Measurements from ENCODE around the gene ABHD10. TPM values are rescaled to one million over a fixed set of nuclear protein-coding genes. Genes with fewer than 3 reads are reported as not detected.

Gene ABHD10
- 10 to 100 TPM; 57.6 to 65.3 TPM for total RNA-seq

- Mint-ChIP-seq H3K27me3 (ENCODE audit: low read depth) (peaks cover 8% of the 10 kb centered on the region), H3K4me1 (ENCODE audit: low read depth) (peaks cover 49% of the 10 kb centered on the region), H3K4me3 (peak within 1 kb of the TSS; percentile 91 to 95), H3K9me3 (no peaks in the 10 kb centered on the region), H3K27ac (peak within 1 kb of the TSS; percentile 97), H3K36me3 (ENCODE audit: insufficient read depth in 2 of 2) (peaks cover 2 to 4% of the 10 kb centered on the region in 2 donors)
- DNase-seq = peak; percentile 96 to 97
- ATAC-seq (replicated peaks in 1 of 2) = peak; percentile 97
Measured at GRCh38 chr3:111978583-111979433, at the start of gene ABHD10. ABHD10 (plus strand) TSS chr3:111979026; CDS start chr3:111979062, 36 bp downstream.

- H3K27ac Mint-ChIP-seq = no peak overlapping the region
- no peak for DNase-seq
- H3K27me3 Mint-ChIP-seq (ENCODE audit: low read depth) = no peaks in the 10 kb centered on the region
- ATAC-seq (replicated peaks in 1 of 2) = no peak
- no peaks in the 10 kb centered on the region for H3K9me3 Mint-ChIP-seq
- H3K36me3 Mint-ChIP-seq (ENCODE audit: insufficient read depth in 2 of 2) = no peaks in the 10 kb centered on the region
- H3K4me1 Mint-ChIP-seq (ENCODE audit: low read depth) = no peaks in the 10 kb centered on the region
- H3K4me3 Mint-ChIP-seq = no peak overlapping the region
Measured at GRCh38 chr3:111929484-111929883, 49.3 kb upstream of the ABHD10 start.

GRCh38 chr3:111932946-111933345 is 45.9 kb upstream of the ABHD10 start:
- Mint-ChIP-seq H3K27me3 (ENCODE audit: low read depth) (no peaks in the 10 kb centered on the region), H3K4me1 (ENCODE audit: low read depth) (no peaks in the 10 kb centered on the region), H3K9me3 (no peaks in the 10 kb centered on the region), H3K4me3 (no peak overlapping the region), H3K36me3 (ENCODE audit: insufficient read depth in 2 of 2) (no peaks in the 10 kb centered on the region), H3K27ac (no peak overlapping the region)
- ATAC-seq (replicated peaks in 1 of 2) = no peak
- DNase-seq = no peak

GRCh38 chr3:111936191-111936841 is 42.5 kb upstream of the ABHD10 start:
- ATAC-seq (replicated peaks in 1 of 2) (no peak), DNase-seq (no peak)
- Mint-ChIP-seq H3K27ac (no peak overlapping the region), H3K4me1 (ENCODE audit: low read depth) (no peaks in the 10 kb centered on the region), H3K9me3 (no peaks in the 10 kb centered on the region), H3K27me3 (ENCODE audit: low read depth) (no peaks in the 10 kb centered on the region), H3K4me3 (no peak overlapping the region), H3K36me3 (ENCODE audit: insufficient read depth in 2 of 2) (no peaks in the 10 kb centered on the region)

GRCh38 chr3:111936967-111937366 is 41.9 kb upstream of the ABHD10 start:
- H3K27me3 Mint-ChIP-seq (ENCODE audit: low read depth) = no peaks in the 10 kb centered on the region
- H3K4me1 Mint-ChIP-seq (ENCODE audit: low read depth) = no peaks in the 10 kb centered on the region
- H3K36me3 Mint-ChIP-seq (ENCODE audit: insufficient read depth in 2 of 2) = no peaks in the 10 kb centered on the region
- H3K4me3 Mint-ChIP-seq = no peak overlapping the region
- no peaks in the 10 kb centered on the region for H3K9me3 Mint-ChIP-seq
- DNase-seq = no peak
- no peak for ATAC-seq (replicated peaks in 1 of 2)
- no peak overlapping the region for H3K27ac Mint-ChIP-seq

GRCh38 chr3:111937871-111938270 is 41.0 kb upstream of the ABHD10 start:
- Mint-ChIP-seq H3K4me1 (ENCODE audit: low read depth) (no peaks in the 10 kb centered on the region), H3K4me3 (no peak overlapping the region), H3K9me3 (no peaks in the 10 kb centered on the region), H3K27ac (no peak overlapping the region), H3K36me3 (ENCODE audit: insufficient read depth in 2 of 2) (no peaks in the 10 kb centered on the region), H3K27me3 (ENCODE audit: low read depth) (no peaks in the 10 kb centered on the region)
- DNase-seq = no peak
- no peak for ATAC-seq (replicated peaks in 1 of 2)

- Mint-ChIP-seq H3K4me3 (no peak overlapping the region), H3K36me3 (ENCODE audit: insufficient read depth in 2 of 2) (no peaks in the 10 kb centered on the region), H3K27ac (no peak overlapping the region), H3K27me3 (ENCODE audit: low read depth) (no peaks in the 10 kb centered on the region), H3K4me1 (ENCODE audit: low read depth) (no peaks in the 10 kb centered on the region), H3K9me3 (no peaks in the 10 kb centered on the region)
- ATAC-seq (replicated peaks in 1 of 2) = no peak
- DNase-seq = no peak
Measured at GRCh38 chr3:111939873-111940272, 39.0 kb upstream of the ABHD10 start.

- Mint-ChIP-seq H3K9me3 (no peaks in the 10 kb centered on the region), H3K4me3 (no peak overlapping the region), H3K36me3 (ENCODE audit: insufficient read depth in 2 of 2) (no peaks in the 10 kb centered on the region), H3K27me3 (ENCODE audit: low read depth) (peaks cover 5% of the 10 kb centered on the region), H3K4me1 (ENCODE audit: low read depth) (no peaks in the 10 kb centered on the region), H3K27ac (no peak overlapping the region)
- ATAC-seq (replicated peaks in 1 of 2) (no peak), DNase-seq (no peak)
Measured at GRCh38 chr3:111943533-111943932, 35.3 kb upstream of the ABHD10 start.

GRCh38 chr3:111944372-111944771 is 34.5 kb upstream of the ABHD10 start:
- no peak for ATAC-seq (replicated peaks in 1 of 2)
- Mint-ChIP-seq H3K36me3 (ENCODE audit: insufficient read depth in 2 of 2) (no peaks in the 10 kb centered on the region), H3K27me3 (ENCODE audit: low read depth) (peaks cover 5% of the 10 kb centered on the region), H3K4me1 (ENCODE audit: low read depth) (no peaks in the 10 kb centered on the region), H3K9me3 (no peaks in the 10 kb centered on the region), H3K4me3 (no peak overlapping the region), H3K27ac (no peak overlapping the region)
- no peak for DNase-seq

- Mint-ChIP-seq H3K4me1 (ENCODE audit: low read depth) (no peaks in the 10 kb centered on the region), H3K36me3 (ENCODE audit: insufficient read depth in 2 of 2) (no peaks in the 10 kb centered on the region), H3K27ac (no peak overlapping the region), H3K4me3 (no peak overlapping the region), H3K27me3 (ENCODE audit: low read depth) (peaks cover 5% of the 10 kb centered on the region), H3K9me3 (no peaks in the 10 kb centered on the region)
- DNase-seq (no peak), ATAC-seq (replicated peaks in 1 of 2) (no peak)
Measured at GRCh38 chr3:111947231-111947630, 31.6 kb upstream of the ABHD10 start.

GRCh38 chr3:111948786-111949185 is 30.0 kb upstream of the ABHD10 start:
- no peaks in the 10 kb centered on the region for H3K9me3 Mint-ChIP-seq
- H3K36me3 Mint-ChIP-seq (ENCODE audit: insufficient read depth in 2 of 2) = no peaks in the 10 kb centered on the region
- no peak overlapping the region for H3K27ac Mint-ChIP-seq
- ATAC-seq (replicated peaks in 1 of 2) (no peak), DNase-seq (no peak)
- H3K4me3 Mint-ChIP-seq = no peak overlapping the region
- peaks cover 5% of the 10 kb centered on the region for H3K27me3 Mint-ChIP-seq (ENCODE audit: low read depth)
- no peaks in the 10 kb centered on the region for H3K4me1 Mint-ChIP-seq (ENCODE audit: low read depth)

- Mint-ChIP-seq H3K4me3 (no peak overlapping the region), H3K9me3 (no peaks in the 10 kb centered on the region), H3K27me3 (ENCODE audit: low read depth) (peaks cover 5% of the 10 kb centered on the region), H3K36me3 (ENCODE audit: insufficient read depth in 2 of 2) (no peaks in the 10 kb centered on the region), H3K4me1 (ENCODE audit: low read depth) (no peaks in the 10 kb centered on the region), H3K27ac (no peak overlapping the region)
- DNase-seq (no peak), ATAC-seq (replicated peaks in 1 of 2) (no peak)
Measured at GRCh38 chr3:111949712-111950111, 29.1 kb upstream of the ABHD10 start.

- ATAC-seq (replicated peaks in 1 of 2) = no peak
- DNase-seq = no peak
- Mint-ChIP-seq H3K4me3 (no peak overlapping the region), H3K4me1 (ENCODE audit: low read depth) (no peaks in the 10 kb centered on the region), H3K36me3 (ENCODE audit: insufficient read depth in 2 of 2) (no peaks in the 10 kb centered on the region), H3K27me3 (ENCODE audit: low read depth) (peaks cover 5% of the 10 kb centered on the region), H3K27ac (no peak overlapping the region), H3K9me3 (no peaks in the 10 kb centered on the region)
Measured at GRCh38 chr3:111951032-111951431, 27.8 kb upstream of the ABHD10 start.
